Fibroblast of lung (primary cell): ENCODE data around the gene UQCR10. TPM values are rescaled to one million over a fixed set of nuclear protein-coding genes. Genes with fewer than 3 reads are reported as not detected.

Experiments used
- DNase-seq, 2 donors: peaks; one replicate each; pipeline versions ENCODE4 v3.0.0 to v3.0.0-alpha.2; 2010; ENCODE audit warnings: low read depth in 2 of 2
- H2AFZ ChIP-seq: 2 replicates; pipeline ENCODE4 v1.5.1; 2012; ENCODE audit warnings: low read length, control low read depth, inconsistent platforms
- H3K27ac ChIP-seq: 2 replicates; pipeline ENCODE4 v1.5.1; 2011; ENCODE audit warnings: low read length, control low read depth; ENCODE audit not compliant: insufficient read depth
- H3K27me3 ChIP-seq: 2 replicates; pipeline ENCODE4 v1.5.1; 2011; ENCODE audit warnings: mild to moderate bottlenecking, low read length; ENCODE audit not compliant: control insufficient read depth, insufficient read depth
- H3K36me3 ChIP-seq: 2 replicates; pipeline ENCODE4 v1.5.1; 2011; ENCODE audit warnings: low read length; ENCODE audit not compliant: control insufficient read depth, insufficient read depth
- H3K4me1 ChIP-seq: 2 replicates; pipeline ENCODE4 v1.5.1; 2011; ENCODE audit warnings: low read length; ENCODE audit not compliant: control insufficient read depth, insufficient read depth; ENCODE audit errors: extremely low read depth
- H3K4me2 ChIP-seq: 2 replicates; pipeline ENCODE4 v1.5.1; 2011; ENCODE audit warnings: low read length, control low read depth; ENCODE audit not compliant: insufficient read depth; ENCODE audit errors: extremely low read depth
- H3K4me3 ChIP-seq, 4 experiments: fragments of 200-600 bp in 1 of 4; sonication (generic) in 1 of 4; replicated peaks in 1 of 4; 2 replicates each; pipeline ENCODE4 v1.5.1; 2011 to 2016; ENCODE audit warnings: low read length in 4 of 4, low read depth in 3 of 4, mild to moderate bottlenecking in 3 of 4, control low read depth in 2 of 4, inconsistent platforms in 1 of 4, mixed read lengths in 1 of 4; ENCODE audit not compliant: insufficient read depth in 1 of 4; ENCODE audit errors: control extremely low read depth in 1 of 4
- H3K79me2 ChIP-seq: 2 replicates; pipeline ENCODE4 v1.5.1; 2012; ENCODE audit warnings: mild to moderate bottlenecking, low read length, inconsistent platforms; ENCODE audit not compliant: control insufficient read depth, insufficient read depth
- H3K9ac ChIP-seq: 2 replicates; pipeline ENCODE4 v1.5.1; 2011; ENCODE audit warnings: mild to moderate bottlenecking, low read length, control low read depth; ENCODE audit not compliant: insufficient read depth
- H3K9me3 ChIP-seq: 2 replicates; pipeline ENCODE4 v1.5.1; 2012; ENCODE audit warnings: low read depth, low read length; ENCODE audit not compliant: control insufficient read depth, insufficient read depth
- H4K20me1 ChIP-seq: 2 replicates; pipeline ENCODE4 v1.5.1; 2011; ENCODE audit warnings: low read length; ENCODE audit not compliant: control insufficient read depth, insufficient read depth; ENCODE audit errors: extremely low read depth
- CTCF ChIP-seq, 2 donors: IDR thresholded peaks in 1 of 2; conservative IDR thresholded peaks in 1 of 2; 1 replicate in 1 of 2; 2 replicates in 1 of 2; pipeline ENCODE4 v1.5.1; 2011 to 2012; ENCODE audit warnings: low read length in 2 of 2, control low read depth in 1 of 2, inconsistent platforms in 1 of 2, low read depth in 1 of 2, mild to moderate bottlenecking in 1 of 2
- EZH2 ChIP-seq: IDR thresholded peaks from 2 replicates; pipeline ENCODE4 v1.5.1; 2012; ENCODE audit warnings: low read length, control low read depth, mild to moderate bottlenecking; ENCODE audit errors: missing control alignments
- polyA plus RNA-seq, 2 donors: library from polyadenylated mRNA; depleted of rRNA in 1 of 2; stranded (reverse) in 1 of 2; unstranded in 1 of 2; fragments of >200 nt; gene quantifications; 2 replicates each; pipeline ENCODE4 v1.2.1, GENCODE V29; 2011 to 2012; ENCODE audit warnings: missing spikeins in 1 of 2
- total RNA-seq: library from RNA; depleted of rRNA; stranded (reverse); fragments of >200 nt; gene quantifications from 2 replicates; pipeline ENCODE4 v1.2.1, GENCODE V29; 2014

UQCR10 gene
- total and polyA plus RNA-seq, 2 donors (not counting 1 experiment from before 2014, with no cell fraction given) = 112 to 117 TPM

DNA sequence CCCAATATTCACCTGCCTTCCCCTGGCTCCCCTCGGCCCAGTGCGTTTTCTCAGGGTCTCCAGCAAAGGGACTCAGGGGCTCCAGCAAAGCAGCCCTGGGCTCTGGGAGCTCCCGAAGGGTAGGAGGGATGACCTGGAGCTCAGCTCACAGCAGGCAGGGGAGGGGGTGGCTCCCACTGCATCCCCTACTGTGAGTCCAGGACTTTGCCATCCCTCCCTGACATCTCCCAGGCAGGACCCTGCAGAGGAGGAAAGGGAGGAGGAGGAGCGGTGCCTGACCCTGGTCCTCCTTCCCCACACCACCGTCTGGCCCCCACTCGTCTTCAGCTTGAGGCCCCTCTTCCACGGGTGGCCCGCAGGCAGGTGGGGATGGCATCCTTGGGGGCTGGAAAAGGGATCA, 42.3 kb upstream of the UQCR10 start:
- no peak overlapping the region for H3K4me3 ChIP-seq
- H2AFZ ChIP-seq = no peak overlapping the region
- no peaks in the 10 kb centered on the region for H3K36me3 ChIP-seq
- no peak overlapping the region for H3K4me2 ChIP-seq
- no peaks in the 10 kb centered on the region for H4K20me1 ChIP-seq
- no peaks in the 10 kb centered on the region for H3K9me3 ChIP-seq
- DNase-seq = no peak
- no peaks in the 10 kb centered on the region for H3K4me1 ChIP-seq
- TF ChIP-seq EZH2 (no peak), CTCF (conservative IDR thresholded peaks at IDR 0.05 in 1 of 2, IDR thresholded peaks at IDR 0.05 in 1 of 2; ENCODE audit: low read depth in 1 of 2, low read length in 2 of 2) (no peak)
- H3K9ac ChIP-seq = no peak overlapping the region
- H3K27me3 ChIP-seq = peaks cover 9% of the 10 kb centered on the region
- no peaks in the 10 kb centered on the region for H3K79me2 ChIP-seq
- H3K27ac ChIP-seq = no peak overlapping the region

DNA sequence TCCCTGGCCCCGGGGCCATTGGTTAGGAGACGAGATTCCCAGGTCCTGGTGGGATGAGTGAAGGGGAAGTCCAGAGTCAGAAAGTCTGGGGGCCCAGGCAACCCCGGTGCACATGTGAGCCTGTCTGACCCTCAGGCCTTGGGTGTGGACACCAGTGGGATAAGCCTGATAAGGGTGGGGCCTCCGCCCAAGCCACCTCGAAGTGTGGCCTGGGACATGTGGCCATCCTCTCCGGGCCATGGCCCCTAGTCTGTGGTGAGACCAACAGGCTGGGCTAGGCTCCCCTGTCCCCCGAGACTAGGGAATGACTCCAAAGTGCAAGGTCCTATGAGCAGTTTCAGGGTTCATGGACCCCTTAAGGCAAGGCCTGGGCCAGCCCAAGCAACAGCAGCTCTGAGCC, 41.1 kb upstream of the UQCR10 start:
- no peak overlapping the region for H3K27ac ChIP-seq
- DNase-seq = no peak
- H3K4me3 ChIP-seq = no peak overlapping the region
- H3K4me2 ChIP-seq = no peak overlapping the region
- H3K9me3 ChIP-seq = no peaks in the 10 kb centered on the region
- H4K20me1 ChIP-seq = no peaks in the 10 kb centered on the region
- no peak overlapping the region for H3K9ac ChIP-seq
- TF ChIP-seq EZH2 = no peak
- TF ChIP-seq CTCF (conservative IDR thresholded peaks at IDR 0.05 in 1 of 2, IDR thresholded peaks at IDR 0.05 in 1 of 2; ENCODE audit: low read depth in 1 of 2, low read length in 2 of 2) = no peak
- no peaks in the 10 kb centered on the region for H3K79me2 ChIP-seq
- H3K36me3 ChIP-seq = no peaks in the 10 kb centered on the region
- H3K4me1 ChIP-seq = no peaks in the 10 kb centered on the region
- H3K27me3 ChIP-seq = peaks cover 9% of the 10 kb centered on the region
- no peak overlapping the region for H2AFZ ChIP-seq

GRCh38 chr22:29726512-29727130, 40.5 kb upstream of the UQCR10 start:
- no peaks in the 10 kb centered on the region for H4K20me1 ChIP-seq
- no peaks in the 10 kb centered on the region for H3K4me1 ChIP-seq
- H3K4me2 ChIP-seq = no peak overlapping the region
- H2AFZ ChIP-seq = no peak overlapping the region
- H3K4me3 ChIP-seq = no peak overlapping the region
- no peaks in the 10 kb centered on the region for H3K36me3 ChIP-seq
- no peak overlapping the region for H3K27ac ChIP-seq
- no peak for DNase-seq
- no peak overlapping the region for H3K9ac ChIP-seq
- H3K79me2 ChIP-seq = no peaks in the 10 kb centered on the region
- TF ChIP-seq EZH2 = no peak
- no peaks in the 10 kb centered on the region for H3K9me3 ChIP-seq
- peaks cover 4% of the 10 kb centered on the region for H3K27me3 ChIP-seq
